HG02588 (cell line): Measurements from ENCODE around the gene IL12RB1.
"Not testable (repeated sequence)": the region's sequence is repeated elsewhere in the genome, so short reads cannot be mapped to it uniquely, and the experiment has no call there.

Experiments used
- ATAC-seq: cut with Tn5 transposase; IDR thresholded peaks from one replicate; pipeline ENCODE4 v1.9.1; 2021; ENCODE audit warnings: mild to moderate bottlenecking, moderate library complexity; ENCODE audit not compliant: unreplicated experiment

Gene IL12RB1

DNA sequence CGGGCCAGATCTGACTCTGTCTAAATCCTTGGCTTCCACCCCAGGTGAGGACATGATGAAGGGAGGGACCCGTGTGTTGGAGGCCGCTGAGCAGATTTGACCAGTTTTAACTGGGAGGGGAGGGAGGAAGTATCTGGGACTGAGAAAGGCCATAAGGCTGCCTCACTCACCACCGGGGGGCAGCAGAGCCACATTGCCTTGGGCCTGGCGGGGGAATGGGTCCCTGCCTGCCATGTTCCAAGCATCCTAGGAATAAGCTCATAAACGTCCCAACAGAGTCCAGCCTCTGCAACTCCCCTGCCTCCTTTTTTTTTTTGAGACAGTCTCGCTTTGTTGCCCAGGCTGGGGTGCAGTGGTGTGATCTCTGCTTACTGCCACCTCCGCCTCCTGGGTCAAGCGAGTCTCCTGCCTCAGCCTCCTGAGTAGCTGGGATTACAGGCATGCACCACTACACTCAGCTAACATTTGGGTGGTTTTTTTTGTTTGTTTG, 26.3 kb upstream of the IL12RB1 start:
- no peak for ATAC-seq

DNA sequence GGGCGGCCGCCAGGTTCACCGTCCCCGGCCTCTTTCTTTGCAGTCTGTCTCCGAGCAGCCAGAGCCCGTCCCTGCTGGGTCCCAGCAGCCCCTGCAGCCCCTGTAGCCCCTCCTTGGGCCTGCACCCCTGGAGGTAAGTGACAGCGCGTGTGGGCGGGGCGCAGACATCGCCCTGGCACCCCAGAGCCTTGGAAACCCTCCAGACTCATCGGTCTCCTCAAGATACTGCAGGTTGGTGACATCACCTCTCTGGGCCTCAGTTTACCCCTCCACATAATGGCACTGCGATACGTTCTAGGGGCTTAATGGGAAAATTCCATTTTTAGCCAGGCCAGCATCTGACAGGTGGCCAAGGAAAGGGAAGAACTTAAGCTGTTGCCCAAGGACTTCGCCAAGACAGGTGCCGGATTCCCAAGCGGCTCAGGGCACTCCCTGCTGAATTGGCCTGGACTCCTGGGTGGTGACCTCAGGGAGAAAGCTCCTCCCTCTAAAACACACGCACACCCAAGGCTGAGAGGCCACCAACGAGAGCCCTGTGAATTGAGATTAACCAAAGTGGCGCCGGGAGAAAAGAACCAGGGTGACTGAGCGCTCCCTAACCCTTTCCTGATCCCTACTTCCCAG, 24.0 kb upstream of the IL12RB1 start:
- ATAC-seq: no peak

DNA sequence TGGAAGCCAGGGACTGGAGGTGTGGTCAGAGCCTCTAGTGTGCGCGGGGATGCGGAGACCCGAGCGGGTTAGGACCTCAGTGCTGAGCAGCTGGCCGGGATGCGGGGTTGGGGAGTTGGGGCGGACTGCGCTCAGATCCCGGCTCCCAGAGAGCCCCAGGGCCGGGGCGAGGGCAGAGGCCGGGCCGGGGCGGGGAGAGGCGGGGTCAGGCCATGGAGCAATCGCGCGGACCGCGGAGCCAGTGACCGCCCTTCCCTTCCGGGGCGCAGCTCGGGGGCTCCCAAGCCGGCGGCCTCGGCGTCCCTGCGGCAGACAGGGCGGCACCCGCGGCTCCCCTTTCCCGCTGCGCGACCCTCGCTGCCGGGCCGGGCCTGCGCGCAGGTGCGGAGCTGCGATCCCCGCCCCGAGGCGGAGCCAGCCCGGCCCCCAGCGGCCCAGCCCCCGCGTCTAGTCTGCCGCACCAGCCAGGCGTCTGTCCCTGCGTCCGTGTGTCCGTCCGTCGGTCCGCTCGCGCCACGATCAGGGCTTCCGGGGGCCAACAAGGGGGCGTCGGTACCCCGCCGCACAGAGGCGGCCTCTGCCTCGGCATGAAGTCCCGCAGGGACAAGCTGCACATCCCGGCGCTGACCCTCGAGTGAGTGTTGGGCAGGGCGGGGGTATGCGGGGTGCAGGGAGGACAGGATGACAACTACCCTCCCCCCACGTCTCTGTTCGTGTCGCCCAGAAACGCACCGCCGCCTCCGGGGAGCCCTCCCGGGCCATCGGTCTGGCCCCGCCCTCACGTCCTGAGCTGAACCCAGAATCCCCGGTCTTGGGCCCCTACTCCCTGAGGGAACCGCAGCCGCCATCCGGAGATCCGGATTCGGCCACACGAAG, 23.2 kb upstream of the IL12RB1 start:
- peak; percentile 44 for ATAC-seq

DNA sequence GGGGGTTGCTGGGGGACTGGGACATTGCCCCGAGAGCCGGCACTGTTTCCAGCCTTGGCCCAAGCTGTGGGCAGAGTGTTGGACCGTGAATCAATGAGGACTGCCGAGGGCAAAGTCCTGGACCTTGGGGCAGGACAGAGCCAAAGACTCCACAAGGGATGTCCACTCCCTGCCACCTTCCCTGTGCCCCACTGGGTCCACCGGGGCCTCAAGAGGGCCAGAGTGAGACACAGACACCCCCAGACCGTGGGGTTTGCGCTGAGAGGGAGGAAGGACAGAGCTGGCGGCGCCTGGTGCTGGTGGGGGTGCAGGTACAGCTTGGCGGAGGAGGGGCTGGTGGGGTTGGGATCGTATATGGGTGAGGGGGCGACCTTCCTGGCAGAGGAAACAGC, 22.6 kb upstream of the IL12RB1 start:
- no peak for ATAC-seq

DNA sequence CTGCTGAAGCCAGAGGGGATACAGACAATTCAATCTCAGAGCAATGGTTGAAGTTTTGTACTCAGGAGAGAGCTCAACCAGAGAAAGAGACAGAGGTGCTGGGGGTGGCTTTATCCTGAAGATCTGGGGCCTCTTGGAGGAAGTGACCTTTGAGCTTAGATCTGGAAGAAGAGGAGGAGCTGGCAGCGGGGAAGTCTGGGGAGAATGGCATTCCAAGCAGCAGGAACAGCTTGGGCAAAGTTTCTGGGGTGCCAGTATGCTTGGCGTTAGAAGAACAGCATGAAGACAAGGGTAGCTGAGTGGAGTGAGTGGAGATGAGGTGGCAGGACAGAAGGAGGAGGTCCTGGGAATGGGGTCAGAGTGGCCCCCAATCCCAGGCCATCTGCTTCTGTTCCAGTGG, 22.2 kb upstream of the IL12RB1 start:
- ATAC-seq: no peak

DNA sequence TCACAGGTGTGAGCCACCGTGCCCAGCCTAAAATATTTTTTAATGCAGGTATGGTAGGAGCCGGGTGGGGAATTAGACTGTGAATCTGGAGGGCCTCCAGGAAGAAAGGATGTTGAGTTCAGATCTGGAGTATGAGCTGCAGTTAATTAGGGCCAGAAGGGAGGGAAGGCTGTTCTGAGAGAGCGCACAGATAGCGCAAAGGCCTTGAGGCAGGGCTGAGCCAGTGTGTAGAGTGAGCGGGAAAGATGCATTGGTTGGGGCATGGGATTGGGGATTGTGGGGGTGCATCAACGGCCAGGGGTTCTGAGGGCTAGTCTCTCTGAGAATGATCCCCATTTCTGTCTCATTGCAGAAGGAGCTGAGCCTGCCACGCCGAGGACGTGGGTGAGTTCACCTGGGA, 20.5 kb upstream of the IL12RB1 start:
- ATAC-seq: no peak

DNA sequence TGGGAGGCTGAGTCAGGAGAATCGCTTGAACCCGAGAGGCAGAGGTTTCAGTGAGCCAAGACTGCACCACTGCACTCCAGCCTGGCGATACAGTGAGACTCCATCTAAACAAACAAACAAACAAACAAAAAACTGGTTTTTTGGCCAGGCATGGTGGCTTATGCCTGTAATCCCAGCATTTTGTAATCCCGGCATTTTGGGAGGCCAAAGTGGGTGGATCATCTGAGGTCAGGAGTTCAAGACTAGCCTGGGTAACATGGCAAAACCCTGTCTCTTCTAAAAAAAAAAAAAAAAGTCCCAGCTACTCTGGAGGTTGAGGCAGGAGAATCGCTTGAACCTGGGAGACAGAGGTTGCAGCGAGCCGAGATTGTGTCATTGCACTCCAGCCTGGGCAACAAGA, 18.5 kb upstream of the IL12RB1 start:
- not testable (repeated sequence) for ATAC-seq

DNA sequence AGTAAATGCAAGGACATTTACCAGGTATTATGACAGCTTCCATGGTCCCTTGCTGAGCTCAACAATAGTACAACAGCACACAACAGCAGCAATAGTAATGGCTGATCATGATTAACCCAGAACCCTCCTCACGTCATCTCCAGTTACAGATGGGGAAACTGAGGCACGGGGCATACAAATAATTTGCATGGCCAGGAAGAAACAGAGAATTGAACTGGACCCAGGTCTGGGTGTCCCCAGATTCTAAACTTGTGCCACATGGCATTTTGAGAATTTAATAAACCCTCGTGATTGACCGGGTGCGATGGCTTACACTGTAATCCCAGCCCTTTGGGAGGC, 18.0 kb upstream of the IL12RB1 start:
- no peak for ATAC-seq

DNA sequence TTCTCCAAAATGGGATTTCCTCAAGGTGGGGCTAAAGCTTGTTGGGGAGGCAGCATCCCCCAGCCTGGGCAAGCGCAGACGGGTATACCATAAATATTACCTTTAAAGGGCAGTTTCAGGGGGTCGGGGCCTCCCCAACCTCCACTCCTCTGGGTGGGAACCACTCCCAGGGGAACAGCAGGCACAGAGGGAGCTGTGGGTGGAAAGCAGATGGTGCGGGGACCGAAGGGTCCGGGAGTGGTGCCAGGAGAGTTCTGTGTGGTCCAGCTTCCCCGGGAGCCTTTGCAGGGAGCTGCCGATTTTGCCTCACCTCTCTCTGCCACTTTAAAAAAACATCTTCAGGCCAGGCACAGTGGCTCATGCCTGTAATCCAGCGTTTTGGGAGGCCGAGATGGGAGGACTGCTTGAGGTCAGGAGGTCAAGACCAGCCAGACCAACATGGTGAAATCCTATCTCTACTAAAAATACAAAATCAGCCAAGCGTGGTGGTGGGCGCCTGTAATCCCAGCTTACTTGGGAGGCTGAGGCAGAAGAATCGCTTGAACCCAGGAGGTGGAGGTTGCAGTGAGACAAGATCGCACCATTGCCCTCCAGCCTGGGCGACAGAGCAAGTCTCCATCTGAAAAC, 16.3 kb upstream of the IL12RB1 start:
- no peak for ATAC-seq

DNA sequence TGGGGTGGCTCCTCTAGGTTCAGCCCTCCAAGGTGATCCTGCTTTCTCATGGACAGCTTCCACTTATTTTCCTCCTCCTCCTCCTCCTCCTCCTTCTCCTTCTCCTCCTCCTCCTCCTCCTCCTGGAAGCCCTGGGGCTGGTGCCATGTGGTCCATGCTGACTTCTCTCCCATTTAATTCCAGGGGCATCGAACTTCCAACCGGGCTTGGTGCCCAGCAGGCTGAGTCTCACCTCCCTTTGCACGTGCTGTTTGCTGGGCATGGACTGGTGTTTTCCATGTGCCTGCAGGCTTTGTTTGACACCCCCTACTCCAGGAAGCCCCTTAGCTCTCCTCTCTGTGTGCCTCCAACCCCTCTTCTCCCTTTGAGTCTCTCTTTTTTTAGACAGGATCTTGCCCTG, 14.5 kb upstream of the IL12RB1 start:
- ATAC-seq: no peak

DNA sequence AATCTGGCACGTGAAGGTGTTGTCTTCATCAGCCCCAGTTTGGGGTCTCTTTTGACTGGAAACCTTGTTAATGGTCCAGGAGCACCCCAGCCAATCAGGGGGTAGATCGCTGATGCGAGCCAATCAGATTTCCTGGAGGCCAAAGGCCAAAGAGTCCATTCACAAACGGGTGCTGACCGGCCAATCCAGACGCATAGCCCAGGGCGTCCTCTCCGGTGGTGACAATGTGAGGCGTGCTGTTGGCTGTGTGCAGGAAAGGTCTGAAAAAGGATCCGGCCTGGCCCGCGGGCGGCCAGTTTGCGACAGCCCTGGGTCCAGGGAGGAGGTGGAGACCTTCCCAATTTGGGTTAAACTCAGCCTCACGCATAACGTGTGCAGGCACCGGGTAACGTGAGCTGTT, 14.0 kb upstream of the IL12RB1 start:
- no peak for ATAC-seq

DNA sequence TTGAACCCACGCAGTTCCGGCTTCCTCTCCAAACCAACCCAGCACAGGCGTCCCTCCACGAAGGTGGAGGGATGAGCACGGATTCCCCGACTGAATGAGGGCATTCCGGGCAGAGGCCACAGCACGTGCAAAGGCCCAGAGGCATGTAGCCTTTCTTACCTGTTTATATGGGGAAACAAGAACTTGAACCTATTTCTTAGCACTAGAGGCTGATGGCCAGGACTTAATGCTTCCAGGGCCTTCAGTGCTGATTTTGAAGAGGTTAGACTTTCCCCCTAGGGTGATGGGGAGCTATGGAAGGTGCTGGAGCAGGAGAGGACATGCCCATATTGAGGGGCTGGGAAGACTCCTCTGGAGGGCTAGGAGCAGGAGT, 12.9 kb upstream of the IL12RB1 start:
- ATAC-seq: no peak

DNA sequence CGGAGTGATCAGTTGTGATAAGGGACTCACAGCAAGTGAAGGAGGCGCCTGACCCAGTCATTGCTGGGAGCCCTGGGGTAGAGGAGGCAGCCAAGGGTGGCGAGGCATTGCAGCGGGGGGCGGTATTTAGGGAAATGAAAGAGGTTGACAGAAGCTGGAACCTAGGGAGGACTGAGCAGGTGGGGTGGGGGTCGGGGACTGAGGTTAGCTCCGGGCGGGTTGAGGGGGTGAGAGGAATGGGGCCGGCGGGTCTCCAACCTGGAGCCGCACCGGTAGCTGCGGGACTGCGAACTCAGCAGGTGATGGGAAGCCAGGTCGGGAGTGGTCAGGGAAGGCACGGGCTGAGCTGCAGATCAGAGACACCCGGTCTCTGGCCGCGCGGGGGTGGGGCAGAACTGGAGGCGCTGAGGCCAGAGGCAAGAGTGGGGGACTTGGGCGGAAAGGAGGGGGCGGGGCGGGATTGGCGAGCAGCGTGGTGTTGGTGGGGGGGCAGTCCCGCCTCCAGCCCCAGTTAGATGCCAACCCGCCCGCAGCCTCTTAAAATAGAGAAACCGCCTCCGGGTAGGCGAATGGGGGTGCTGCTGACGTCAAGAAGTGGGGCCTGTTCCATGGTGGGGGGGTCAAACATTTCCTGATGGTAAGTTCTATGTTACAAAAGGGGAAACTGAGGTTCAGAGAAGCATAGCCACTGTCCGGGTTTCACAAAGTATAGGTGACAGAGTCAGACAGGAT, 12.3 kb upstream of the IL12RB1 start:
- ATAC-seq: peak; percentile 49

DNA sequence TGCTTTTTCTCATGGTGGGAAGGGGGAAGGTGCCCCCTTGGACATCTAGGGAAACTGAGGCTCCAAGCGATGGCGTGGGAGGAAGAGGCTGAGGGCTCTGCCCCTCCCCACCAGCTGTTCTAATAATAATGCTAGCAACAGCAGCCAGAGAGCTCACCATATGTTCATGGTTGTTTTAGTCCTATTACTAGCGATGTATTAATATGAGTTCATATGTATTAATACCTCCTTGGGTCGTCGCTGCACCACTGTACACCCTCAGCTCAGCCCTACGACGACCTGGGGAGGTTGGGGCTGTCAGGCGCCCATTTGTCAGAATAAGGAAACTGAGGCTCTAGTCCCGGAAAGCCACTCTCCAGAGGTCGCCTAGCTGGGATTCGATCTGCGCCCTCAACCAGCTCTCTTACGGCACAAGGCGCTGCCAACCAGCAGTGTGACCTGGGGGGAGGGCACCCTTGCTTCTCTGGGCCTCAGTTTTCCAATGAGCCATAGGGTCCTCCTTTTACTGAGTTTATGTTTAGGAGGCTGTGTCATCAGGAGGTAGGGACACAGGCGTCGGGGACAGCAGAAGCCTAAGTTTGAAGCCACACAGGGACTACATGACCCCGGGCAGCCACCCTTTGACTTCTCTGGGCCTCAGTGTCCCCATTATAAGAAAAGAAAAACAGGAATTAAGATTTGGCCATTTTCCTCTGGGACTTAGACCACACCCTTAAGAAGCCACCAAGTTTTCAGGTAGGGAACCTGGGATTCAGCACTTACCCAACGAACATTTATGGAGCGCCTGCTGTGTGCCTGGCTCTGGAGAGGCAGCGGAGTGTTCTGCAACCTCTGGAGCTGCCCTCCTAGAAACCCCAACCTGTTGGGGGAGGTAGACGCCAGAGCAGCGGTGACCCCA, 11.5 kb upstream of the IL12RB1 start:
- ATAC-seq: no peak

DNA sequence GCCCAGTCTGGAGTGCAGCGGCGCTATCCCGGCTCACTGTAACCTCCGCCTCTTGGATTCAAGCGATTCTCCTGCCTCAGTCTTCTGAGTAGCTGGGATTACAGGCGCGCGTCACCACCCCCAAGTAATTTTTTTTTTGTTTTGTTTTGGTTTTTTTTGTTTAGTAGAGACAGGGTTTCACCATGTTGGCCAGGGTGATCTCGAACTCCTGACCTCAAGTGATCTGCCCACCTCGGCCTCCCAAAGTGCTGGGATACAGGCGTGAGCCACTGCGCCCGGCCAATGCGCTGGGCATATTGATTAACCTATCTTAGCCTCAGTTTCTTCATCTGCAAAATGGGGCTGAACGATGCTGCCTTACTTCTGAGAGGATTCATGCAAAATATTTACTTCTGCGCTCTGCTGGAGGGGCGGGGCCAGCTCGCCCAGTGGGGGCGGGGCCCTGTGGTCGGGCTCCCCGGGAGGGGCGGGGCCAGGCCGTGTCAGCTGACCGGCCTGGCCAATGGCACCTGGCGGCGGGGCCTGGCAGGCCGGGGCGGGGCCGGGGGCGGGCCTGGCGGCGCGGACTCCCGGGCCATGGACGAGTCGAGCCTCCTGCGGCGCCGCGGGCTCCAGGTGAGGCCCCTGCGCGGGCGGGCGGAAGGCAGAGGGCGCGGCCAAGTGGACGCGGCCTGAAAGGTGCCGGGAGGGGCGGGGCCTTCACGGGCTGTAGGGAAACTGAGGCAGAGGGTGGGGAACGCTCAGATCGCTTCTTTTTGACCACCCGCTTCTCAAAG, 10.7 kb upstream of the IL12RB1 start, which contains the start of gene MAST3:
Gene MAST3 (plus strand): TSS at position 562 of the 776 bp plus-strand sequence. CDS start 15 bp downstream, at position 577.
- ATAC-seq: peak; percentile 57

DNA sequence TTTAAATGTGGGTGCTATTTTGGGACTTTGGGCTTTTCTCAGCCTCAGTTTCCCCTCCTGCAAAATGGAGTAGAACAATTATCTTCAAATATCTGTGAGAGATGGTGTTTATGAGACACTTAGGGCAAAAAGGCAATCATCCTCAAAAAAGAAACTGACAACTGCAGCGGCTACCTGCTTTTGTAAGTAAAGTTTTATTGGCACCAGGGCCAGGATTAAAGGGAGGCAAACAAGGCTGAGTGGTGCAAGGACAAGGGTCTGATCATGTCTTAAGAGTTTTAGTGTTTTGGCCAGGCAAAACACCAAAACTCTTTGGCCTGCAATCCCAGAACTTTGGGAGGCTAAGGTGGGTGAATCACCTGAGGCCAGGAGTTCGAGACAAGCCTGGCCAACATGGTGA, 9.5 kb upstream of the IL12RB1 start:
- no peak for ATAC-seq

DNA sequence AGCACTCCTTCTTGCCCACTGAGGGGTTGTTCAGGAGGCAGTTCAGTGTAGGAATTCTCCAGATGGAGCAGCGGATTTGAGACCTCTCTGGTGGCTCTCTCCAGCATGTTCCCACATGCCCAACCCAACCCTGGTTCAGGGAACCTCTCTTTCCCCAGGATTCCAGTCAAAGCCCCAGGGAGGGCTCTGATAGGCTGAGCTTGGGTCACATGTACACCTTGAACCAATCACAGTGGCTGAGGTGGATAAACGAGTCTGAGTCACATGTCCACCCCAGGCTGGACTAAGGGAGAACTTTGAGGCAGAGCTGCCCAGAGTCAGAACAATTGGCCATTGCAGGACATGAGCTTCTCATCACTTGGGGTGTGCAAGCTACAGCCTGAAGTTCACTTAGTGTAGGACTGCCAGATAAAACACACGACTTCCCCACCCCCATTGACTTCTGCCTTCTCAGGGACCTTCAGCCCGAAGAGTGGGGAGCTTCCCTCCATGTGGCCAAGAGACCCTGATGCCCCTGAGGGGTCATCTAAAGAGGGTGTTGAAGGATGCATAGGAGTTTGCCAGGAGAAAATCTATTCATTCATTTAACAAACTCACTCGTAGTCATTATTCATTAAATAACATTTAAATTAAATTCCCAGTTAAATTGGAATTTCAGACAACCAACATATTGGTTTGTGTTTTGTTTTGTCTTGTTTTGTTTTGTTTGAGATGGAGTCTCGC, 6.9 kb upstream of the IL12RB1 start:
- no peak for ATAC-seq

DNA sequence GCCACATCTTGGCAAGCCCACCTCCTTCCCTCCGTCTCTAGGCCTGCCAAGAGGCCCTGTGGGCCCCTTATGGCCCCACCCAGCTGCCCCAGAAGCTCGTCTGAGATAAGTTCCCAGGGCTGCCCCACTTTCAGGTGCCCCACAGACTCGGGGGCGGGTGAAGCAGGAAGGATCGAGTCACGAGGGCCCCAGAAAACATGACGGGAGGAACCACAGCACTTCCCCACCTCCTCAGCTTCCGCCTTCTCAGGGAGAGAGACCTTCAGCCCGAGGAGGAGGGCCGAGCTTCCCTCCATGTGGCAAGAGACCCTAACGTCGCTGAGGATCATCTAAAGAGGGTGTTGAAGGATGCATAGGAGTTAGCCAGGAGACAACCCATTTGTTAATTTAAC, 4.5 kb upstream of the IL12RB1 start:
- ATAC-seq: no peak
